GM18909 (cell line): ENCODE data around the gene SQSTM1.
A peak's percentile ranks its signal among the peaks of the same experiment; 100 is the strongest.

Experiments
- ATAC-seq: cut with Tn5 transposase; IDR thresholded peaks from one replicate; pipeline ENCODE4 v1.9.1; 2021; ENCODE audit warnings: mild to moderate bottlenecking; ENCODE audit not compliant: unreplicated experiment, poor library complexity

Gene SQSTM1

DNA sequence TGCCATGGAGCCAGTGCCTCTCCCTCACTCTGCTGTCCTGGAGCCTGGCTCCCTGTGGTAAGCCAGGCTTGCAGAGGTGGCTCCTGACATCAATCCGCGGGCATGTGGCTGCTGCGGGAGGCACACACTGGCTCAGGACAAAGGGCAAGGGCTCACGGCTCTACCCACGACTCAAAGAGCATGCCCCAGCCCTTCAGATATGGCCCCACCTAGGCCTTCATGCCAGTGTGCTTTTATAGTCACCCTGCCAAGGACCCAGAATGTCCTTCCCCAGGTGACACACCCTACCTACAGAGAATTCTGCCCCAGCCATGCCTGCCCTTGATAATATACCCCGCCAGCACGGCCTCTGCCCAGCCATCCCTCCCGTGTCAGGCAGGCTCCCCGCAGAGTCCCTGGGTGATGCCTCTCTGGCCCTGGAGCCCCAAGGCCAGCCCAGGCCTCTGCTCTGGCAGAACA, 15.6 kb upstream of the SQSTM1 start:
- ATAC-seq: no peak

DNA sequence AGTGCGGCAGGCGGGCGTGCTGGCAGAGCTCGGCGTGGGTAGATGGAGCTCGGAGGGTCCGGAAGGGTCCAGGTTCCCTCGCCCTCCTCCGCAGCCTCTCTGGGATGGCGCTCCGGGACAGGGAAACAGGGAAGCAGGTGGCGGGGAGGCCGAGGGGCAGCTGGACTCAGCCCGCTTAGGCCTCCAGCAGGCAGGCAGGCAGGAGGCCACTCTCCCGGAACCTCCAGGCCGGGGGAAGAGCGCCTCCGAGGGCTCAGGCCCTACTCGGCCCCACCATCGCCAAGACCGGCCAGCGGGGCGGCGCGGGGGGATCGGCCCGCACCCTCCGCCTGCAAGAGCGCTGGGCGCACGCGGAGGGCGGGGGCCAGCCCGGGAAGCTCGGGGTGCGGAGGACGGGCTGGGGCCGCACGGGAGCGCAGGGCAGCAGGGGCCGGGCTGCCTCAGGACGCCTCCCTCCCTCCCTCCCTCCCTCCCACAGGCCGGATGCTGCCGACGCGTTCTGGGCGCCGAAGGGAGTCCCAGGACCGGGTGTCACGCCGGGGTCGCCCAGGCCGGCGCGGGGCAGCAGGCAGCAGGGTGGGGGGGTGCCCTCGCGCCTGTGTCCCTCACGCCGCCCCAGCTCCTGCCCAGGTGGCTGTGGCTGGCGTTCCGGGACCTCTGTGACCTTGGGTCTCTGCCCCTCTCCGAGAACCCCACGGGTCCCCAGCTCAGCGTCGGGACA, 15.0 kb upstream of the SQSTM1 start:
- peak; percentile 18 for ATAC-seq

- ATAC-seq: peak; percentile 68
Observed at GRCh38 chr5:179806250-179807048, 14.3 kb upstream of the SQSTM1 start, which contains the start of gene MGAT4B. Gene MGAT4B (minus strand): TSS chr5:179806866. CDS start chr5:179806583, 283 bp downstream.

GRCh38 chr5:179812135-179812825, 8.4 kb upstream of the SQSTM1 start:
- no peak for ATAC-seq

GRCh38 chr5:179812997-179813607, 7.6 kb upstream of the SQSTM1 start:
- no peak for ATAC-seq

- no peak for ATAC-seq
Observed at GRCh38 chr5:179814090-179814489, 6.6 kb upstream of the SQSTM1 start.

DNA sequence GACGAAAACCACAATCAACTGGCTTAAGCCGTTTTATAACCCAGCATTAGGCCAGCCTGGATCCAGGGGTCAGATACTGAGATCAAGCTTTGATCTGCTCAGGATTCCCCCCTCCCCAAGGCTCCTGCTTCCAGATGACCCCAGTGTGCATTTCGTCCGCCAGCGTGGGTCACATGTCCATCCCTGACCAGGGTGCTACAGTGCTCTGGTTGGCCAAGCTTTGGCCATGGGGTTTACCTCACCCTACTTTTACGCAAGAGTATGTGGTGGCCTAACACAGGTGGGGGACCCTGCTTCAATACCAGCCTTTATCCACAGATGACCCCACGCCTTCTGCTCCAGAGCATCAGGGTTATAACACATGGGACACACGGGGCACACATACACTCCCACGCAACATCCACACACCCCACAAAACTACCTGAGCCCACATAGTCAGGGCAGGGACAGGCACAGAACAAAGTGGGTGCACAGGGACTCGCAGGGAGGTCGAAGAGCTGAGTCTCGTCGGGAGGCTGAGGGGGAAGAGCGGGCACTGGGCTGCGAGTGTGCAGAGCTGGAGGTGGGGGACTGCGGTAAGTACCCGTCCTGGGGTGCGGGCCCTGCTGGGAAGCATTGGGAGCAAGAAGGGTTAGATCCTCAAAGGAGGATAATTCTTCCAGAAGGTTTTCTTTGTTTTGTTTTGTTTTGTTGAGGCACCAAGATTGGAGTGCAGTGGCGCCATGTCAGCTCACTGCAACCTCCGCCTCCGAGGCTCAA, 5.0 kb upstream of the SQSTM1 start:
- ATAC-seq: no peak

- no peak for ATAC-seq
Observed at GRCh38 chr5:179816401-179816795, 4.3 kb upstream of the SQSTM1 start.

DNA sequence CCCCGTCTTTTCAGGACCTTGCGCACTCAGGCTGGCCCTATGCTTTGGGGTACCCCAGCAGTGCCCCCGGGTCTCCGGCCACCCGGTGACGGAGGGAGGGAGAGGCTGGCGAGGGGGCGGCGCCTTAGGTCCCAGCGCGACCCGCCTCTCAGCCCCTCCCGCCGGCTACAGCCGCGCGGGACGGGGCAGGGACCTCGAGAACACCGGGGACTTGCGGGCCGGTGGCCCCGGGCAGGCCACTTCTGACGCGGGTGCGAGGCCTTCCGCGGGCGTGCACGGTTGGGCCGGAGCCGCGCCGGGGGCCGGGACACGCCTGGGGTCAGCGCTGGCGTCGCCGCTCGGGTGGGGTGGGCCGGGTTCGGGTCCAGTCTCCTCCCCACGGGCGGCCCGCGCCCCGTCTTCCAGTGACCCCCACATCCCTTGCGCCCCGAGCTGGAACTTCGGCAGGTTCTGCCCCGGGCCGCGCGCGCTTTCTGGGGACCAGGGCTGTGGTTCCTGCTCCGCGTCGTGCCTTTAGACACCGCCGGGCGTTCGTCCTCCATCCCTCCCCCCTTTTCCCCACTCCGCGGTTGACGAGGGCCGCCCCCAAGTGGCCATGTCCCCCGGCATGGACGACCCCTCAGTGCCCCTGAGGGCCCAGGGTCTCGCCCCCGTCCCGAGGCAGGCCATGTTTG, 3.8 kb upstream of the SQSTM1 start:
- ATAC-seq: no peak

- ATAC-seq: no peak
Observed at GRCh38 chr5:179817470-179817840, 3.2 kb upstream of the SQSTM1 start.

DNA sequence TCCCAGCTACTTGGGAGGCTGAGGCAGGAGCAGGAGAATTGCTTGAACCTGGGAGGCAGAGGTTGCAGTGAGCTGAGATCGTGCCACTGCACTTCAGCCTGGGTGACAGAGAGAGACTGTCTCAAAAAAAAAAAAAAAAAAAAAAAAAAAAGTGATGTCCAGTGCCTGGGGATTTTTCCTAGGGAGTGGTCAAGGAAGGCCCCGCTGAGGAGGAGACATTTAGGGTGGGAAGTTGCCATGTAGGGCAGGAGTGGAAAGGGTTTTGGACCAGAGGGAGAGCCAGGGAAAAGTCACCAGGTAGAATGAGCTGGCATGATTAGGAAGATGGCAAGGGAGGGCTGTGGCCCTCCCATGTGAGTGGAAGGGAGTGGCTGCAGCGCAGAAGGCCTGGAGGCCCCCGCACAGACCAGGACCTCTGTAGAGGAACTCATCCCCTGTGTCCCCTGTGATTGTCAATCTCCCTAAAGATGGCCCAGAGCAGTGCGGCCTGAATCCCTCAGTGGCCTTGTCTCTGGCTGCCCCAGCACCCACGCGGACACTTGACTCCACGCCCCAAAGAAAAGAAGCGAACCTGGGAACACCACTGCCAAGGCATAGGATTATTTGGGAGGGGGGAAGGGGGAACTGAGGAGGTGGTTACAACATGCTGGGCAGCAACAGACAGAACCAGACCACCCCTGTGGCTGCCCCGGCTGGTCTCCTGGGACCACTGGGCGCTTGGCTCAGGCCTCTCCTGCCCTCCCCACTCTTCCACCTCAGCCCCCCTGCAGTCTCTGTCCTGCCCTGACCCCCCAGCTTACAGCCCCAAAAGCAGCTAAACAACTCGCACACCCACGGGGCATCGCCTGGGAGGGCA, 2.6 kb upstream of the SQSTM1 start:
- no peak for ATAC-seq

- peak; percentile 71 for ATAC-seq
Observed at GRCh38 chr5:179818746-179819295, 1.9 kb upstream of the SQSTM1 start.

DNA sequence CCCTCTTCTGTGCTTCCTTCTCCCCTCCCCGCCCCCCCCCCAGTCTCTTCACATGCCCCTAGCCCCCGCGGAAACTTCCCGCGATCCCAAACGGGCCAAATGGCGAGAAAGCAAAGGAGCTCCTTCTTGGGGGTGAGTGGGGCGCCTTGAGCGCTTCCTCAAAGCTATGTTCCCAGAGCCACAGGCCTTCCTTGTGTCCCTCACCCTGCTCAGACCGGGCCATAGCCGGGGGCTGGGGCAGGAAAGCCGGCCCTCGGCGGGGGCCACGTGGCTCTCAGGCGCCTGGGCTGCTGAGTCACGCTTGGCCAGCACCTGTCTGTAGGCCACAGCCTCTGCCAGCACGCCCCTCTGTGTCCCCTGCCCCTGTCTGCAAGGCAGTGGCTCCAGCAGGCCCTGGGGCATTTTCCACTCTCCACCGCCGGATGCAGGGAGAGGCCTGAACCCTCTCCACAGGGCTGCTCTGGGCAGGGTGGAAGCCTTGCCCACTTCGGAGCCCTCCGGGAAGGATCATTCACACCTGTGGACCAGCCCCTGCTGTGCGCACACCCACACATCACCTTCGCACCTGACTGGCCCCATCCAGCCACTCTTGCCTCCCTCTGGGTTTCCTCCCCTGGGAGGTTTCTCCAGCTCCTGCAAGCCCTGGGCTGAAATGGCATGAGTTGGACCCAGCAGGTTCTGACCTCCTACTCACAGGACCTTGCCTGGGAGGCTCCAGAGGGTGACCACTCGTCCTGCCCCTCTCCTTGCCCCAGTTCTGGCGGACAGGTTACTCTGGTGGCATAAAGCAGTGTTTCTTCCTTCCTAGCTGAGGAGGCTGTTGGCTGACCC, 1.2 kb upstream of the SQSTM1 start:
- ATAC-seq: no peak

DNA sequence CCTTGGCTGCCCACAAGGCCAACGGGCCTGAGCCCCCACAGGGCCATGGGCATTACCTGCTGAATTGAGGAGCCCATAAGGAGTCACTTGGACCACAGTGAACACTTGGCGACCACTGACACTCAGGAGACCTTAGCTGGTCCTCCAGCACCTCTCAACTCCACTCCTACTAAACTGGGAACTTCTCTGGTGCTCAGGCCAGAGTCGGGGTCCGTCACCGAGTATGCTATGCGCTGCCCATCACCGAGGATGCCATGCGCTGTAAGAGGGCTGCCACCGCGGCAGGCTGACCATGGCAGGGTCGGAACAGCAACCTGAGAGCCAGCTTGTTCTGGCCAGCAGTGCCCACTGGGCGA, 600 bp upstream of the SQSTM1 start:
- no peak for ATAC-seq

GRCh38 chr5:179821298-179822058, 773 bp downstream of the SQSTM1 start:
- peak; percentile 45 for ATAC-seq

GRCh38 chr5:179822059-179822432, 1.3 kb downstream of the SQSTM1 start:
- ATAC-seq: no peak
